PC-9 (cell line): ENCODE measurements around the gene TMEM244. TPM values are rescaled to one million over a fixed set of nuclear protein-coding genes. Genes with fewer than 3 reads are reported as not detected.

Experiments
- BruUV-seq: library from RNA; stranded (reverse); fragments of 400-500 nt; replicated peaks from 2 replicates; lab custom pipeline; 2021; lab: Mats Ljungman, UMichigan
- CTCF ChIA-PET: fragments of 300-600 bp; sonication (Branson Sonifier 250); formaldehyde crosslinking; loops from one replicate; lab custom pipeline; 2022; ENCODE audit warnings: antibody characterized with exemption; lab: Charles Lee
- POLR2A ChIA-PET: fragments of 300-600 bp; sonication (Branson Sonifier 250); formaldehyde crosslinking; loops from one replicate; lab custom pipeline; 2022; ENCODE audit warnings: antibody characterized with exemption; ENCODE audit not compliant: unreplicated experiment; lab: Charles Lee
- DNase-seq, 2 experiments: peaks; one replicate each; pipeline versions ENCODE4 v3.0.0 to v3.0.0-alpha.2; 2015 to 2022; ENCODE audit warnings: mixed read lengths in 1 of 2
- H2AFZ ChIP-seq: fragments of 200-600 bp; sonication (generic); 2 replicates; pipeline ENCODE4 v1.8.1; 2017; ENCODE audit warnings: antibody characterized with exemption
- H3F3A ChIP-seq: fragments of 200-600 bp; sonication (generic); 2 replicates; pipeline ENCODE4 v1.8.1; 2017; ENCODE audit warnings: antibody characterized with exemption, mild to moderate bottlenecking, low read depth; ENCODE audit not compliant: insufficient read depth
- H3K27ac ChIP-seq: fragments of 200-600 bp; sonication (generic); 2 replicates; pipeline ENCODE4 v1.6.1; 2016; ENCODE audit warnings: mixed run types
- H3K27me3 ChIP-seq: fragments of 200-600 bp; sonication (generic); 2 replicates; pipeline ENCODE4 v1.6.1; 2016; ENCODE audit warnings: low read depth, mixed run types; ENCODE audit not compliant: insufficient read depth
- H3K36me3 ChIP-seq: fragments of 200-600 bp; sonication (generic); 2 replicates; pipeline ENCODE4 v1.6.1; 2016; ENCODE audit warnings: low read depth, mixed run types
- H3K4me1 ChIP-seq: fragments of 200-600 bp; sonication (generic); replicated peaks from 2 replicates; pipeline ENCODE4 v1.6.1; 2016; ENCODE audit warnings: mixed run types; ENCODE audit not compliant: insufficient read depth
- H3K4me2 ChIP-seq: fragments of 200-600 bp; sonication (generic); 2 replicates; pipeline ENCODE4 v1.6.1; 2017; ENCODE audit warnings: mixed run types
- H3K4me3 ChIP-seq: fragments of 200-600 bp; sonication (generic); 2 replicates; pipeline ENCODE4 v1.6.1; 2016; ENCODE audit warnings: mixed run types
- H3K79me2 ChIP-seq: fragments of 200-600 bp; sonication (generic); 2 replicates; pipeline ENCODE4 v1.6.1; 2017; ENCODE audit warnings: low read depth, mixed run types
- H3K9me2 ChIP-seq: fragments of 200-600 bp; sonication (generic); 2 replicates; pipeline ENCODE4 v1.8.1; 2017; ENCODE audit warnings: mild to moderate bottlenecking; ENCODE audit not compliant: insufficient read depth
- H3K9me3 ChIP-seq: fragments of 200-600 bp; sonication (generic); 2 replicates; pipeline ENCODE4 v1.8.1; 2016; ENCODE audit warnings: low read depth; ENCODE audit not compliant: insufficient read depth
- H4K20me1 ChIP-seq: fragments of 200-600 bp; sonication (generic); 2 replicates; pipeline ENCODE4 v1.8.1; 2017; ENCODE audit not compliant: insufficient read depth
- CTCF ChIP-seq: fragments of 200-600 bp; sonication (generic); conservative IDR thresholded peaks from 2 replicates; pipeline ENCODE4 v1.6.1; 2017; ENCODE audit warnings: mixed run types, antibody characterized with exemption, mild to moderate bottlenecking, moderate library complexity
- EZH2 ChIP-seq: fragments of 200-600 bp; sonication (generic); IDR thresholded peaks from 2 replicates; pipeline ENCODE4 v1.8.0; 2017; ENCODE audit warnings: antibody characterized with exemption, low read depth
- intact Hi-C: fragments of 100-400 bp; cut with micrococcal nuclease; formaldehyde crosslinking; loops from one replicate; pipeline ENCODE4 v1.10.0; 2022; ENCODE audit not compliant: unreplicated experiment
- total RNA-seq: library from RNA; stranded (reverse); gene quantifications from 2 replicates; pipeline ENCODE4 v1.2.3, GENCODE V29; 2021

TMEM244 gene
- total RNA-seq, 1 experiment from 2014 or later, result not detected

GRCh38 chr6:129818251-129818650 is 42.9 kb downstream of the TMEM244 start:
- H3K4me1 ChIP-seq, result no peaks in the 10 kb centered on the region
- no peak overlapping the region for H3K27ac ChIP-seq
- intact Hi-C loops, result no loop called here
- no peaks in the 10 kb centered on the region; the same call in 1 of the 2 replicates for H3K9me3 ChIP-seq
- H4K20me1 ChIP-seq, result no peaks in the 10 kb centered on the region
- no peaks in the 10 kb centered on the region for H3F3A ChIP-seq
- no peaks in the 10 kb centered on the region for H3K36me3 ChIP-seq
- no peak overlapping the region for H3K4me3 ChIP-seq
- ChIA-PET CTCF (no interaction called here), POLR2A (no interaction called here)
- no peaks in the 10 kb centered on the region for H3K79me2 ChIP-seq
- BruUV-seq, result no TSS peak
- no peak overlapping the region for H2AFZ ChIP-seq
- no peaks in the 10 kb centered on the region for H3K27me3 ChIP-seq
- no peak for DNase-seq
- TF ChIP-seq EZH2 (no peak), CTCF (no peak)
- H3K4me2 ChIP-seq, result no peak overlapping the region
- H3K9me2 ChIP-seq, result peaks cover 4% of the 10 kb centered on the region; the same call in 1 of the 2 replicates

- Histone ChIP-seq H3K4me2 (no peak overlapping the region), H3F3A (no peaks in the 10 kb centered on the region), H3K9me2 (peaks cover 4% of the 10 kb centered on the region; the same call in 1 of the 2 replicates), H3K79me2 (no peaks in the 10 kb centered on the region), H3K4me3 (no peak overlapping the region), H3K9me3 (no peaks in the 10 kb centered on the region; the same call in 1 of the 2 replicates), H2AFZ (0 out of 2 replicates have a peak overlapping the region, but pooled peaks have one; percentile 18), H3K27me3 (no peaks in the 10 kb centered on the region), H3K4me1 (no peaks in the 10 kb centered on the region), H4K20me1 (no peaks in the 10 kb centered on the region), H3K36me3 (no peaks in the 10 kb centered on the region), H3K27ac (no peak overlapping the region)
- TF ChIP-seq CTCF (no peak), EZH2 (no peak)
- ChIA-PET POLR2A (no interaction called here), CTCF (no interaction called here)
- no peak for DNase-seq
- intact Hi-C loops, result no loop called here
- no TSS peak for BruUV-seq
Measured at GRCh38 chr6:129817821-129818220, 43.3 kb downstream of the TMEM244 start.

- H2AFZ ChIP-seq, result peak overlapping the region; percentile 18; the same call in 1 of the 2 replicates
- CTCF ChIA-PET, result no interaction called here
Measured at GRCh38 chr6:129817332-129817731, 43.8 kb downstream of the TMEM244 start.

More at GRCh38 chr6:129817332-129817731, 43.8 kb downstream of the TMEM244 start:
- Histone ChIP-seq H3F3A (no peaks in the 10 kb centered on the region), H3K4me3 (no peak overlapping the region), H3K4me2 (no peak overlapping the region), H3K27me3 (no peaks in the 10 kb centered on the region), H4K20me1 (no peaks in the 10 kb centered on the region), H3K27ac (no peak overlapping the region), H3K36me3 (no peaks in the 10 kb centered on the region), H3K4me1 (no peaks in the 10 kb centered on the region), H3K79me2 (no peaks in the 10 kb centered on the region), H3K9me3 (no peaks in the 10 kb centered on the region; the same call in 1 of the 2 replicates), H3K9me2 (peaks cover 4% of the 10 kb centered on the region; the same call in 1 of the 2 replicates)
- DNase-seq, result no peak
- POLR2A ChIA-PET, result no interaction called here
- no TSS peak for BruUV-seq
- intact Hi-C loops, result no loop called here
- TF ChIP-seq CTCF (no peak), EZH2 (no peak)
